Breast epithelium (tissue), 4 donors: ENCODE results near the gene TAF5L. TPM values are rescaled to one million over a fixed set of nuclear protein-coding genes. Genes with fewer than 3 reads are reported as not detected.

Source experiments
- DNase-seq, 2 donors: peaks; one replicate each; pipeline ENCODE4 v3.0.0-alpha.2; 2019; ENCODE audit warnings: low spot score in 2 of 2
- H3K27ac ChIP-seq, 2 donors: fragments of 200-600 bp; sonication (generic) in 1 of 2; one replicate each; pipeline ENCODE4 v1.5.1; 2016 to 2019; ENCODE audit warnings: mild to moderate bottlenecking in 1 of 2
- H3K27me3 ChIP-seq, 2 donors: fragments of 200-600 bp; sonication (generic) in 1 of 2; one replicate each; pipeline versions ENCODE4 v1.5.1 to v1.6.0; 2017 to 2019; ENCODE audit warnings: control low read depth in 1 of 2, mild to moderate bottlenecking in 1 of 2
- H3K36me3 ChIP-seq: fragments of 200-600 bp; one replicate; pipeline ENCODE4 v1.5.1; 2019
- H3K4me1 ChIP-seq, 2 donors: fragments of 200-600 bp; sonication (generic); one replicate each; pipeline ENCODE4 v1.5.1; 2016 to 2019; ENCODE audit warnings: control low read depth in 1 of 2
- H3K4me3 ChIP-seq, 3 donors: fragments of 200-600 bp; sonication (generic); 1 replicate in 2 of 3; 2 replicates in 1 of 3; pipeline ENCODE4 v1.5.1; 2016 to 2019; ENCODE audit warnings: mild to moderate bottlenecking in 3 of 3, moderate library complexity in 2 of 3
- H3K9me3 ChIP-seq, 2 donors: fragments of 200-600 bp; sonication (generic) in 1 of 2; one replicate each; pipeline ENCODE4 v1.5.1; 2016 to 2019; ENCODE audit warnings: control low read depth in 1 of 2
- POLR2A ChIP-seq: fragments of 450-650 bp; IDR thresholded peaks from one replicate; pipeline ENCODE4 v1.6.1; 2016; ENCODE audit warnings: antibody characterized with exemption, mild to moderate bottlenecking, moderate library complexity
- POLR2AphosphoS5 ChIP-seq, 3 donors: sonication (generic); formaldehyde crosslinking; IDR thresholded peaks; one replicate each; pipeline ENCODE4 v1.6.1; 2017; ENCODE audit warnings: antibody characterized with exemption in 3 of 3
- intact Hi-C: fragments of 100-400 bp; cut with DNase I; formaldehyde crosslinking; loops from one replicate; pipeline ENCODE4 v1.15.1; 2023; ENCODE audit warnings: low total_unique reads
- total RNA-seq, 3 donors: library from RNA; depleted of rRNA; stranded (reverse); fragments of >200 nt; gene quantifications; one replicate each; pipeline ENCODE4 v1.1.0, GENCODE V29; 2016
- TF ChIP-seq, protein P1 (sequence below), 3 donors: fragments of 450-650 bp; IDR thresholded peaks; one replicate each; pipeline ENCODE4 v1.5.1; 2016 to 2017; ENCODE audit warnings: antibody characterized with exemption in 3 of 3, mild to moderate bottlenecking in 3 of 3, moderate library complexity in 3 of 3

Gene TAF5L
- total RNA-seq, 3 donors from 2014 or later = 15.4 to 18.3 (median 16.3) TPM

DNA sequence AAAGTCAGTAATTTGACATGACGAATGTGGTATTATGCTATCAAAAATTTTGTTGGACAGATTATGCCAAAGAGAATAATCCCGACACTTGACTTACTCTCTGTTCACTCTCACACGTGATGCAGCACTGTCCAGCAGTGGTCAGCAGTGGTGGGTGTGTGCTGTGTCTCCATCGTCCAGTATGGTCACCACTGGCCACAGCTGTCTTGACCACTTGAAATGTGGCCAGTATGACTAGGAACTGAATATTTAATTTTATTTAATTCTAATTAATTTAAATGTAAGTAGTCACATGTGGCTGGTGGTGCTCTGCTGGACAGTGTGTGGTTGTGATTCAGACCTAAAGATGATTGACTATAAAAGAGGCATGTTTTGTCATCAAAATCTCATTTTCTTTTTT is 24.1 kb upstream of the TAF5L start:
- TF ChIP-seq, protein P1, sequence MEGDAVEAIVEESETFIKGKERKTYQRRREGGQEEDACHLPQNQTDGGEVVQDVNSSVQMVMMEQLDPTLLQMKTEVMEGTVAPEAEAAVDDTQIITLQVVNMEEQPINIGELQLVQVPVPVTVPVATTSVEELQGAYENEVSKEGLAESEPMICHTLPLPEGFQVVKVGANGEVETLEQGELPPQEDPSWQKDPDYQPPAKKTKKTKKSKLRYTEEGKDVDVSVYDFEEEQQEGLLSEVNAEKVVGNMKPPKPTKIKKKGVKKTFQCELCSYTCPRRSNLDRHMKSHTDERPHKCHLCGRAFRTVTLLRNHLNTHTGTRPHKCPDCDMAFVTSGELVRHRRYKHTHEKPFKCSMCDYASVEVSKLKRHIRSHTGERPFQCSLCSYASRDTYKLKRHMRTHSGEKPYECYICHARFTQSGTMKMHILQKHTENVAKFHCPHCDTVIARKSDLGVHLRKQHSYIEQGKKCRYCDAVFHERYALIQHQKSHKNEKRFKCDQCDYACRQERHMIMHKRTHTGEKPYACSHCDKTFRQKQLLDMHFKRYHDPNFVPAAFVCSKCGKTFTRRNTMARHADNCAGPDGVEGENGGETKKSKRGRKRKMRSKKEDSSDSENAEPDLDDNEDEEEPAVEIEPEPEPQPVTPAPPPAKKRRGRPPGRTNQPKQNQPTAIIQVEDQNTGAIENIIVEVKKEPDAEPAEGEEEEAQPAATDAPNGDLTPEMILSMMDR (IDR thresholded peaks at IDR 0.05) = no peak
- no peaks in the 10 kb centered on the region for H3K27me3 ChIP-seq
- peaks cover 5% of the 10 kb centered on the region for H3K36me3 ChIP-seq
- H3K27ac ChIP-seq = no peak overlapping the region
- DNase-seq = no peak
- H3K4me1 ChIP-seq = no peaks in the 10 kb centered on the region
- H3K4me3 ChIP-seq = no peak overlapping the region
- no peaks in the 10 kb centered on the region for H3K9me3 ChIP-seq
- intact Hi-C loops = no loop called here

DNA sequence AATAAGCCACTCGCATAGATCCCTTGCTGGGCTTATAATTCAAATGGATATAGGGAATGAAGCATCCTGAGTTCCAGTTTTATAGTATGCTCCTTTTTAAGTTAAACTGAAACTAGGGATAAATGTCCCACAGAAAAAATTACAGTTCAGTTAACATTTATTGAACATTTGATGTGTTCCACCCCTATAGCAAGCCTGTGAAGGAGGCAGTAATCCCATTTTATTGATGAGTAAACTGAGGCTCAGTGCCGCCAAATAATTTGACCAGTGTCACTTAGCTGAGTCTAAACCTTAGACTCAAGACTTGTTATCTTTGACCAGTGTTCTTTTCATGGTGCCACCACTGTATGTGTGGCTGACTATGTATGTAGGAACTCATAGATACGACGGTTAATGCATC is 22.5 kb upstream of the TAF5L start:
- Histone ChIP-seq H3K4me1 (no peaks in the 10 kb centered on the region), H3K4me3 (no peak overlapping the region), H3K27me3 (no peaks in the 10 kb centered on the region), H3K36me3 (peaks cover 5% of the 10 kb centered on the region), H3K27ac (no peak overlapping the region), H3K9me3 (no peaks in the 10 kb centered on the region)
- intact Hi-C loops = no loop called here
- TF ChIP-seq, protein P1 (IDR thresholded peaks at IDR 0.05) = no peak
- TF ChIP-seq POLR2A = no peak
- no peak for TF ChIP-seq POLR2AphosphoS5 (IDR thresholded peaks at IDR 0.05)
- DNase-seq = no peak

DNA sequence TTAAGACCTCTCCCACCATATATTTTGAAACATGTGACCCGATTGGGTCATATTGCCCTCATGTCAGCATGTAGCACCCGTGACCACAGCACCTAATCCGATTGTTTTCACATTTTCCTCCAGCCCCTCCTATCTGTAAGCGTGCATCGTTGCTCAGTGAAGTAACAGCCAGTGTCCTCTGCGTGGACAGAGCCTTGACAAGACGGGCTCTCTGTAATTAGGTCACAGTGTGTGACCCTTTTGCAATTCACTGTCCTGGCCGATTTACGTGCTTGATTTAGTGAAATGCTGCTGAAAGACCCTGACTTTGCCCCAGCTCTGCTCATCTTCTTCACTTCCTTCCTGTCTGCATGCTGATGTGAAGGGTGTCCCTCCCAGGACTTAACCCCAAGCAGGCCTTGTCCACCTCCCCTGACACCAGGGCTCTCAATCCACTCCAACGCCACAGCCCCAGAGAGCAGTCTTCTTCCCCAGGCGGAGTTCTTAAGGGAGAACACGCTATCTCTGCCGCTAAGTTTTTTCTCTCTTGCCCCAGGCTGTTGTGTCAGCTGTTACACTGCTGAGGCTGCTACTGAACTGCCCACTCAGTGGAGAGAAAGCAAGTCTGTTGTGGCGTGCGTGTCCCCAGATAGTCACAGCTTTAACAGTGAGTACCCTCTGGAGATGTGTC is 19.5 kb upstream of the TAF5L start:
- Histone ChIP-seq H3K4me3 (no peak overlapping the region), H3K27me3 (no peaks in the 10 kb centered on the region), H3K36me3 (peaks cover 5% of the 10 kb centered on the region), H3K9me3 (no peaks in the 10 kb centered on the region), H3K4me1 (no peaks in the 10 kb centered on the region), H3K27ac (no peak overlapping the region)
- TF ChIP-seq POLR2AphosphoS5 (IDR thresholded peaks at IDR 0.05) (no peak), POLR2A (no peak)
- TF ChIP-seq, protein P1 (IDR thresholded peaks at IDR 0.05) = no peak
- intact Hi-C loops = no loop called here
- no peak for DNase-seq

DNA sequence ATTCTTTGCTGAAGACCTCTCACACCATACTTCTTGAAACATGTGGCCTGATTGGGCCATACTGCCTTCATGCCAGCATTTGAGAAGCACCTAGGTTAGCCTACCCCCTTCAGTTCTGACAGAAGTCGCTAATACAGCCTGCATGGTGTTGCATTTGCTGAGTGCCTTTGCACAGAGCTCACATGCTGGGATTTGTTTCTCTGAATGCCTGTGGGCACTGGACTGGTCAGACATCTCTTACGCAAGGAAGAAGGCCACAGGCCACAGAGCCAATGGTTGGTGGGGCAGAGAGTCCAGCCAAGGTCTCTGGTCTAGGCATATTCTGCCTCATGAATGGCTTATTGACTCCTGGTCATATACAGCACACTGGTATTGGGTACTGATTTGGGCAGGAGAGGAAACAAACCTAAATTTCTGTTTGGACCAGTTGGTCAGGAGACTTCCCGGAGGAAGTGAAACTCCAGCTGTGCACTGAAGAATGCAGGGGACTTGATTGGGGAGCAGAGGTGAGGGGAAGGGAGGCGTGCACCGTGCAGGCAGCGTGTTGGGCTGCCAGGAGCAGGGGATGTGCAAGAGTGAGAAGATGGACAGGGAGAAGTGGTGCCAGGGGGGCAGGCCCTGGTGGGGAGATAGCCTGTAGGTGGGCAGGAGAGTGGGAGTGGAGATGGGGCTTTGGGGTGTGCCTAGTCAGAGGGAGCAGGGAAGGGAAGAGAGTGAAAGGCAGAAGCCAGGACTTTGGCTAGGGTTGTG is 18.2 kb upstream of the TAF5L start:
- H3K4me3 ChIP-seq = no peak overlapping the region
- no peak for DNase-seq
- intact Hi-C loops = no loop called here
- H3K9me3 ChIP-seq = no peaks in the 10 kb centered on the region
- peaks cover 5% of the 10 kb centered on the region for H3K36me3 ChIP-seq
- H3K4me1 ChIP-seq = no peaks in the 10 kb centered on the region
- TF ChIP-seq, protein P1 (IDR thresholded peaks at IDR 0.05) = no peak
- TF ChIP-seq POLR2A = no peak
- no peak for TF ChIP-seq POLR2AphosphoS5 (IDR thresholded peaks at IDR 0.05)
- no peak overlapping the region for H3K27ac ChIP-seq
- no peaks in the 10 kb centered on the region for H3K27me3 ChIP-seq

DNA sequence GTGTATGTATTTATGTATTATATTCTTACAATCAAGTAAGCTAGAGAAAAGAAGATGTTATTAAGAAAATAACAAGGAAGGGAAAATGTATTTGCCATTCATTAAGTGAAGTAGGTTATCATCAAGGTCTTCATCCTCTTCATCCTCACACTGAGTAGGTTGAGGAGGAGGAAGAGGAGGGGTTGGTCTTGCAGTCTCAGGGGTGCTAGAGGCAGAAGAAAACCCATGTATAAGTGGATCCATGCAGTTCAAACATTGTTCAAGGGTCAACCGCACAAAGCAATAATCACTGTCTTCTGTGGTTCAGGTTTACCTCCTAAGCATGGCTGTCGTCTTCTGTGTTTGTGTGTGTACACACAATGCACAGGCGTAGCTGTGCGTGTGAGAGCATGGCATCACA is 17.0 kb upstream of the TAF5L start:
- H3K27me3 ChIP-seq = no peaks in the 10 kb centered on the region
- H3K36me3 ChIP-seq = peaks cover 5% of the 10 kb centered on the region
- TF ChIP-seq POLR2AphosphoS5 (IDR thresholded peaks at IDR 0.05) = no peak
- TF ChIP-seq, protein P1 (IDR thresholded peaks at IDR 0.05) = no peak
- TF ChIP-seq POLR2A = no peak
- no peaks in the 10 kb centered on the region for H3K4me1 ChIP-seq
- intact Hi-C loops = no loop called here
- H3K4me3 ChIP-seq = no peak overlapping the region
- no peak for DNase-seq
- no peaks in the 10 kb centered on the region for H3K9me3 ChIP-seq
- no peak overlapping the region for H3K27ac ChIP-seq
